Measurements from ENCODE around the gene OR6J1.

DNA sequence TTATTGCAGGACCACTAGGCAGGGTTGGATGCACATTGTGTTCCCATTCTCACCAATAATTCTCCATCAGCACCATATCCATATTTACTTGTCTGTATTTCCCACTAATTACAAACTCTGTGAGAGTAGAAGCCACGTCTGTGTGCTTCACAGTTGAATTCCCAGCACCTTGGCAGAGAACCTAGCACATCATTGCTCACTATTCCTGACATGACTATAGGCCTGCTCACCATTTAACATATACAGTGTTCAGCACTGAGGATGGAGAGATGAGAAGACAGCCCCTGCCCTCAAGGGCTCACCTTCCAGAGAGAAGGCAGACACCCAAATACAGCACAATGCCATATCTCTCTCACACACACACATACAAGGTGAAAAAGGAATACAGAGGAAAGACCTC is 60.2 kb downstream of the OR6J1 start:
- TF ChIP-seq POLR2AphosphoS5 (IDR thresholded peaks at IDR 0.05) (no peak), CTCF (IDR thresholded peaks at IDR 0.05 in 8 of 11, conservative IDR thresholded peaks at IDR 0.05 in 3 of 11) (no peak)

Measured in spleen (tissue), 7 donors.